GM12864 (cell line): ENCODE data around the gene HBG2.

Experiments used
- DNase-seq: peaks from one replicate; pipeline ENCODE4 v3.0.0-alpha.2; 2011; ENCODE audit warnings: low read depth
- H3K4me3 ChIP-seq: 2 replicates; pipeline ENCODE4 v1.5.1; 2011; ENCODE audit warnings: mild to moderate bottlenecking, low read depth, low read length, control low read depth
- TF ChIP-seq, protein P1 (sequence below): IDR thresholded peaks from 2 replicates; pipeline ENCODE4 v1.5.1; 2011; ENCODE audit warnings: low read depth, mild to moderate bottlenecking, moderate library complexity, low read length, control low read depth, inconsistent platforms; ENCODE audit errors: missing control alignments

The HBG2 gene

GRCh38 chr11:5247472-5248192, 6.9 kb downstream of the HBG2 start:
- no peak overlapping the region for H3K4me3 ChIP-seq
- no peak for DNase-seq
- TF ChIP-seq, protein P1, sequence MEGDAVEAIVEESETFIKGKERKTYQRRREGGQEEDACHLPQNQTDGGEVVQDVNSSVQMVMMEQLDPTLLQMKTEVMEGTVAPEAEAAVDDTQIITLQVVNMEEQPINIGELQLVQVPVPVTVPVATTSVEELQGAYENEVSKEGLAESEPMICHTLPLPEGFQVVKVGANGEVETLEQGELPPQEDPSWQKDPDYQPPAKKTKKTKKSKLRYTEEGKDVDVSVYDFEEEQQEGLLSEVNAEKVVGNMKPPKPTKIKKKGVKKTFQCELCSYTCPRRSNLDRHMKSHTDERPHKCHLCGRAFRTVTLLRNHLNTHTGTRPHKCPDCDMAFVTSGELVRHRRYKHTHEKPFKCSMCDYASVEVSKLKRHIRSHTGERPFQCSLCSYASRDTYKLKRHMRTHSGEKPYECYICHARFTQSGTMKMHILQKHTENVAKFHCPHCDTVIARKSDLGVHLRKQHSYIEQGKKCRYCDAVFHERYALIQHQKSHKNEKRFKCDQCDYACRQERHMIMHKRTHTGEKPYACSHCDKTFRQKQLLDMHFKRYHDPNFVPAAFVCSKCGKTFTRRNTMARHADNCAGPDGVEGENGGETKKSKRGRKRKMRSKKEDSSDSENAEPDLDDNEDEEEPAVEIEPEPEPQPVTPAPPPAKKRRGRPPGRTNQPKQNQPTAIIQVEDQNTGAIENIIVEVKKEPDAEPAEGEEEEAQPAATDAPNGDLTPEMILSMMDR, result no peak

- TF ChIP-seq, protein P1, result no peak
- DNase-seq, result no peak
Observed at GRCh38 chr11:5246772-5247471, 7.7 kb downstream of the HBG2 start.

DNA sequence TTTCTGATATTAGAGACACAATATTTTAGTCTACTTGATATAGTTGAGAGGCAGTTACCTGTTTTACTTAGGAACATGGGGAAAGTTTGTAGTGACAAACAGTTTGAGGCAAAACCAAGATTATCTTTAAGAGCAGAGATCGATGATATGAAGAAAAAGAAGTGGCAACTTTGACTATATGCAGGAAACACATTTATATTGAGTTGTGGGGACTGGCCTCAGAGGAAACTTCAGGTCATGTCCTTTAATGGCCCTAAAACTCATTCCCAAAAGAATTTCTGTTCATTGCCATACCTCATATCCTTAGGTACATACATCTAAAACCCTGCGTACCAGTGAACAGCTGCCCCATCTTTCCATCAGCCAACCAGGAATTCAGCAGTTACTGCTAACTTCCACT, 9.4 kb downstream of the HBG2 start:
- no peak for DNase-seq
- H3K4me3 ChIP-seq, result no peak overlapping the region
- TF ChIP-seq, protein P1, result no peak

More at GRCh38 chr11:5246772-5247471, 7.7 kb downstream of the HBG2 start:
- no peak overlapping the region for H3K4me3 ChIP-seq

GRCh38 chr11:5243816-5244180, 10.8 kb downstream of the HBG2 start:
- no peak for DNase-seq
- no peak overlapping the region for H3K4me3 ChIP-seq
- TF ChIP-seq, protein P1, result no peak

DNA sequence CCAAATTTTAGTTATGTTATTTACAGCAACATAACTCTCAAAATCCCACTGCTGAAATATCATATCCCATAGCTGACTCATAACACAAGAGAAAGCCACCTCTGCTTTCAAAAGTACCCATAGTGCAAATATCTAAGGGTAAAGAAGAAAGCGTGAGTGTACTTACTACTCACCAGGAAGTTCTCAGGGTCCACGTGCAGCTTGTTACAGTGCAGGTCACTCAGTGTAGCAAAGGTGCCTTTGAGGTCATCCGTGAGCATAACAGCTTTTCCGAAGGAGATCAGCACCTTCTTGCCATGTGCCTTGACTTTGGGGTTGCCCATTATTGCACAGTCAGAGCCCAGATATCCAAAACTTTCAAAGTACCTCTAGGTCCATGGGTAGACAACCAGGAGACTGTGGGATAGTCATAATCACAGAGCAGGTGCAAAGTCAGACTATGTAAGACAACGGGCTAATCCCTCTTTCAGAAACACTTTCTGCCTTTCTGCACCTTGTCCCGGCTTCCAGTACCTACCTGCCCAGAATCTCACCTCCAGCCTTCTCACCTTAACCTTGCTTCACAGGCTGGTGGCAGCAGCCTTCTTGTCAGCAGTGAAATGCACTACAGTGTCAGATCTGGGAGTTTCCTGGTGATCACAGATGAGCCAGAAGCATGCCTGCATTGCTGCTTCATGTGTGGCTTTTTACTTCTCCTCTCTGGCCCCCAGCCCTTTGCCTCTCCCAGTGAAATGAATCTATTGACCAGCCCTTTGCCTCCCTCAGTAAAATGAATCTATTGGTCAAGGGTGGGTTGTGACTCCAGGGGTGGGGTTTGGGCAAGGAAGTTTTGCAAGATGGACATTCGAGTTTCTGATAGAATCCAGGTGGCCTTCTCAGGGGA, 11.4 kb downstream of the HBG2 start:
- no peak overlapping the region for H3K4me3 ChIP-seq
- DNase-seq, result no peak
- TF ChIP-seq, protein P1, result no peak

- DNase-seq, result no peak
- no peak overlapping the region for H3K4me3 ChIP-seq
- TF ChIP-seq, protein P1, result no peak
Observed at GRCh38 chr11:5242208-5242607, 12.4 kb downstream of the HBG2 start.
